ENCODE data around the gene CAPZB.

The CAPZB gene

DNA sequence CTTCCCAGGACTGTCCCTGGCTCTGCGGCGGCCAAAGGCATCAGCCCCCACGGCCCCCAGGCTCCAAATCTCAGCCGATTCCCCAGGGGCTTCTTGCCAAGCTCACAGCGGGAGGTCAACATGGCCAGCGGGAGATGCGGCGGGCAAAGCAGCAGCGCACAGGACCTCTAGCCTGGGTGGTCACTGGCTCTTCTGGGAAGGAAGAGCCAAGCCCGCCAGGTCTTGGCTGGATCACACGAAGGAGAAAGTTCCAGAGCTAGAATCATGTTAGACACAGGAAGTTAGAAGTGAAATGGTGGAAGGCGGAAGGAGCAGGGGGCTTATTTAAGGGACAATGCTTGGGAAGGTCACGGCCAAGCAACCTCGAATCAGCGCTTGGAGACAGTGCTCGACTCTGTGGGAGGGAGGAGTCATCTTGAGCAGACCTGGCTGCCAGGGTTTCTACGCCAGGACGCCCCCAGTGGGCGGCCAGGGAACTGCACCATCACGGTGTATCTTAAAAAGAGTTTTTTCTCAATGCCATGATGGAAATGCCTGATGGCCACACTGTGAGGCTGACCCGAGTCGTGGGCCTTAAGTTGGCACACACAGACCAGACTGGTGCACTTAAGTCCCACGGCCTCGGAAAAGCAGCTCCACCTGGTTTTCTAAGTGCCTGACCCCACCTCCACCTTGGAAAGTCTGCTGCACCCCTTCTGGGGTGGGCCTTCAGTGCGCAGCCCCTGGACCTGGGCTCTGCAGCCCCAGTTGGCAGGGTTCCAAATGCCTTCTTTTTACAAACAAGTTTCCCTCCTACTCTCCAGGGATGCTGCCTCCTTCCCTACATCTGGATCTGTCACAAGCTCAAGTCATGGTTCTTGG, 143.9 kb downstream of the CAPZB start:
- TF ChIP-seq, protein P1, sequence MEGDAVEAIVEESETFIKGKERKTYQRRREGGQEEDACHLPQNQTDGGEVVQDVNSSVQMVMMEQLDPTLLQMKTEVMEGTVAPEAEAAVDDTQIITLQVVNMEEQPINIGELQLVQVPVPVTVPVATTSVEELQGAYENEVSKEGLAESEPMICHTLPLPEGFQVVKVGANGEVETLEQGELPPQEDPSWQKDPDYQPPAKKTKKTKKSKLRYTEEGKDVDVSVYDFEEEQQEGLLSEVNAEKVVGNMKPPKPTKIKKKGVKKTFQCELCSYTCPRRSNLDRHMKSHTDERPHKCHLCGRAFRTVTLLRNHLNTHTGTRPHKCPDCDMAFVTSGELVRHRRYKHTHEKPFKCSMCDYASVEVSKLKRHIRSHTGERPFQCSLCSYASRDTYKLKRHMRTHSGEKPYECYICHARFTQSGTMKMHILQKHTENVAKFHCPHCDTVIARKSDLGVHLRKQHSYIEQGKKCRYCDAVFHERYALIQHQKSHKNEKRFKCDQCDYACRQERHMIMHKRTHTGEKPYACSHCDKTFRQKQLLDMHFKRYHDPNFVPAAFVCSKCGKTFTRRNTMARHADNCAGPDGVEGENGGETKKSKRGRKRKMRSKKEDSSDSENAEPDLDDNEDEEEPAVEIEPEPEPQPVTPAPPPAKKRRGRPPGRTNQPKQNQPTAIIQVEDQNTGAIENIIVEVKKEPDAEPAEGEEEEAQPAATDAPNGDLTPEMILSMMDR (conservative IDR thresholded peaks at IDR 0.05; ENCODE audit: low read depth, low read length) = peak; percentile 90
- DNase-seq (ENCODE audit: low read depth) = peak; percentile 84
- H3K4me3 ChIP-seq (ENCODE audit: low read depth, low read length) = no peak overlapping the region

DNA sequence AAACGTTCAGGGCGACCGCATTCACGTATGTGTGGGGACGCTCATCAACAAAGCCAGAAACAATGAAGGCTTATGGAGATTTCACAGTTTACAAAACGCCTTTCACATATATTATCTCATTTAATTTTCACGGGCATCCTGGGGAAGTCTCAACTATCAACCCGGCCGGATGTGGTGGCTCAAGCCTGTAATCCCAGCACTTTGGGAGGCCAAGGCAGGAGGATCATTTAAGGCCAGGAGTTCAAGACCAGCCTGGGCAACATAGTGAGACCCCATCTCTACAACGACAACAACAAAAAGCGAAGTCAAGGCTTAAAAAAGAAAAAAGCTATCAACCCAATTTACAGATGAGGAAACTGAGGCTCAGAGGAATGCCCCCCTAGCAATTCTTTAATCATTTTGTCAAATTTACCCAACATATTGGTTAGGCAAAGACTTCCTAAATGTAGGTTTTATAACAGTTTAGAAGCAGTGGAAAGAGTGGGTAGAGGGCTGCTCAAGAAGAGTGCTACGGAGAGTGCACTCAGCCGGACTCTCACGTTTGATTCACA, 144.9 kb downstream of the CAPZB start:
- no peak for DNase-seq (ENCODE audit: low read depth)
- TF ChIP-seq, protein P1 (conservative IDR thresholded peaks at IDR 0.05; ENCODE audit: low read depth, low read length) = no peak
- H3K4me3 ChIP-seq (ENCODE audit: low read depth, low read length) = no peak overlapping the region

DNA sequence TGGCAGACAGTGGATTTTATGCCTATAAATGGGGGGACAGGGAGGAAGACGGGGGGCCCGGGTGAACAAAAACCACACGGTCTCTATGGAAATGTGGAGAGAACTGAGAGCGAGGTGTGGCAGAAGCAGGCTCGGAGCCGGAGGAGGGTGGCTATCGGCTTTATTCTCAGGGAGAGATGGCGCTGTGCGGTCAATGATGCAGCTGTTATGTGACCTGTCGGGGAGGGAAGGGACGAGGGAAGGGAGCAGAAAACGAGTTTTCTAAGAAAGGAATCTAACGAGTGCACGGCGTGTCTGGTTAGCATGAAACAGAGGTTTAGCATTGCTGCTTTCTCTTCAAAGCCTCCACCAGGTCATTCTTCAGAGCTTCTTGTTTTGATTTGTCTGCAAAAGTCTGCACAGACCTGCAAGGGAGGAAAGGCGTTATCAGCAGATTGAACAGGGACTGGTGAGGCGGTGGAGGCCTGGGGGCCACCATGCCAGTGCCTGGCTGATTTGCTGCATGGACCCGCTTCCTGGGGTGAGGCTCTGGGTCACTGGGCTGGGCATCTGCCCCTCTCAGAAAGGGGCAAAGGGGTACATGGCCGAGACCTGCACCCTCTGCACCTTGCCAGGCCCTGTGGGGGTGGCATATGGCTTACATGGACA, 146.0 kb downstream of the CAPZB start:
- TF ChIP-seq, protein P1 (conservative IDR thresholded peaks at IDR 0.05; ENCODE audit: low read depth, low read length) = no peak
- no peak for DNase-seq (ENCODE audit: low read depth)
- no peak overlapping the region for H3K4me3 ChIP-seq (ENCODE audit: low read depth, low read length)

DNA sequence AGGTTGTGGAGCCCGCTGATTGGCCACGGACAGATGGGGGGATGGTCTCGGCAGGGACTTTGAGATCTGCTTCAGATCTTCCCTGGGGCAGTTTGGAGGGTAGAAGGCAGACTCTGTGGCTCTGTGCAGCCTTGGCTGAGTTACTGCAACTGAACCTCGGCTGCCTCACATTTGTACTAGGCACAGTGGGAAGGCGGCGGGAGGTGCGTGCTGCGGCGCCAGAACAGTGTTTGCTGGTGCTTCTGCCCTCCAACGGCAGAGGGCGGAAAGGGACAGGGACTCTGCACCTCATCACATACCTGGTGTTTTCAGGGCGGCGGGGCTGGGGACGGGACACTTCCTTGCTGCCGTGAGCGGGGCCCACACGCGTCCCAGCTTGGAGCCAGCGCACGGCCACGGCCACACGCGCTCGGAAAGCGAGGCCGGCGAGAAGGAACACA, 147.0 kb downstream of the CAPZB start:
- no peak overlapping the region for H3K4me3 ChIP-seq (ENCODE audit: low read depth, low read length)
- TF ChIP-seq, protein P1 (conservative IDR thresholded peaks at IDR 0.05; ENCODE audit: low read depth, low read length) = peak; percentile 64
- peak; percentile 57 for DNase-seq (ENCODE audit: low read depth)

DNA sequence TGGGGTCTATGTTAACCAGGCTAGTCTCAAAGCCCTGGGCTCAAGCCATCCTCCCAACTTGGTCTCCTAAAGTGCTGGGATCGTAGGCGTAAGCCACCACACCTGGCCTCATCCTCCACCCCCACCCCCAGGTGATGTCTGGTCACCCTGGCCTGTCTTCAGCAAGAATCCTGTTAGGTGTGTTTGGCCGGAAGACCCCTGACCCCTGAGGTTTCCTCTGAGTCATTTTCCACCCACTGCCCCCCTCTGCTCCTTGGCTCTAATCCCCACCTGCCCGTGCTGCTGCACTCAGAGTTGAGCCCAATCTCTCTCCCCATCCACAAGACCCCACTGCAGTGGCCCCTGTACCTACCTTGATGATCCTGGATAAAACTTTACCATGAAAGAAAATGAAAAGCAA, 148.1 kb downstream of the CAPZB start:
- peak; percentile 40 for DNase-seq (ENCODE audit: low read depth)
- no peak overlapping the region for H3K4me3 ChIP-seq (ENCODE audit: low read depth, low read length)
- TF ChIP-seq, protein P1 (conservative IDR thresholded peaks at IDR 0.05; ENCODE audit: low read depth, low read length) = no peak

DNA sequence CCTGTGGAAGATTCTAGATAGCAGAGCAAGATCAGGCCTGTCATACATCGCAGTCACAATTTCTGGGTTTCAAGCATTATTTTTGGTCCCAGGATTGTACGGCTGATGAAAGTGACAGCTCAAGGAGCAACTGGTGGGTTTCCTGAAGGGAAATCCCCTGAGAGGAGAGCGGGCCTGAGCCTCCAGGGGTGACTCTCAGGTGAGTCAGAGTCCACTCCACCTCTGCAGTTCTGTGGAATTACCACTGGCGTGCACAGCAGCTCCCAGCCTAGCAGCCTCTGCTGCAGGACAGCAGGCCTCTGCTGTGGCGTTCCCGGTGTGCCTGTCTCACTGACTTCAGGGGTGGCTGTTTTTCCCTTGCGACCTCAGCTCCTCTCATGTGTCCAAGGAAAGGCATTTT, 148.8 kb downstream of the CAPZB start:
- no peak for DNase-seq (ENCODE audit: low read depth)
- TF ChIP-seq, protein P1 (conservative IDR thresholded peaks at IDR 0.05; ENCODE audit: low read depth, low read length) = no peak
- H3K4me3 ChIP-seq (ENCODE audit: low read depth, low read length) = no peak overlapping the region

All from choroid plexus epithelial cell (primary cell).